DMS114 treated with DMSO at 0.1 percent for 48 hours (cell line): ENCODE measurements around the gene P2RX3.
"Not testable (repeated sequence)": the region's sequence is repeated elsewhere in the genome, so short reads cannot be mapped to it uniquely, and the experiment has no call there.

Experiments used
- DNase-seq: peaks from one replicate; lab custom pipeline; 2025; ENCODE audit not compliant: unreplicated experiment; lab: John Stamatoyannopoulos, UW

The P2RX3 gene

GRCh38 chr11:57394203-57394965, 56.2 kb downstream of the P2RX3 start:
- no peak for DNase-seq

GRCh38 chr11:57395905-57396623, 57.9 kb downstream of the P2RX3 start:
- DNase-seq, result no peak

GRCh38 chr11:57396744-57397143, 58.6 kb downstream of the P2RX3 start:
- no peak for DNase-seq

- no peak for DNase-seq
These were observed 59.3 kb downstream of the P2RX3 start for GRCh38 chr11:57397394-57397990.

- no peak for DNase-seq
These were observed 61.1 kb downstream of the P2RX3 start for GRCh38 chr11:57399221-57399620.

GRCh38 chr11:57399972-57400578, 61.9 kb downstream of the P2RX3 start:
- no peak for DNase-seq

GRCh38 chr11:57402188-57403002, 64.2 kb downstream of the P2RX3 start:
- DNase-seq, result no peak

GRCh38 chr11:57403003-57403801, 65.0 kb downstream of the P2RX3 start:
- DNase-seq, result not testable (repeated sequence)

- DNase-seq, result no peak
These were observed 65.6 kb downstream of the P2RX3 start for GRCh38 chr11:57403802-57404147.

- no peak for DNase-seq
These were observed 67.2 kb downstream of the P2RX3 start for GRCh38 chr11:57405271-57405860.

- DNase-seq, result no peak
These were observed 68.3 kb downstream of the P2RX3 start for GRCh38 chr11:57406337-57406904.

- DNase-seq, result no peak
These were observed 69.1 kb downstream of the P2RX3 start for GRCh38 chr11:57407010-57407920.

GRCh38 chr11:57407941-57408475, 69.9 kb downstream of the P2RX3 start:
- DNase-seq, result no peak

- no peak for DNase-seq
These were observed 70.6 kb downstream of the P2RX3 start for GRCh38 chr11:57408771-57409170.

- no peak for DNase-seq
These were observed 71.4 kb downstream of the P2RX3 start for GRCh38 chr11:57409321-57410100.

- no peak for DNase-seq
These were observed 72.1 kb downstream of the P2RX3 start for GRCh38 chr11:57410287-57410686.

GRCh38 chr11:57413681-57414080, 75.5 kb downstream of the P2RX3 start:
- DNase-seq, result no peak
